HEK293T (cell line): Measurements from ENCODE around the gene CCNJ.

Experiments
- ELF4 ChIP-seq: fragments of 450-650 bp; IDR thresholded peaks from 2 replicates; pipeline ENCODE4 v1.6.1; 2017; ENCODE audit warnings: antibody characterized with exemption
- FOXA1 ChIP-seq: fragments of 450-650 bp; IDR thresholded peaks from 2 replicates; pipeline ENCODE4 v1.6.1; 2016; ENCODE audit warnings: mild to moderate bottlenecking
- HDGF ChIP-seq: fragments of 450-650 bp; IDR thresholded peaks from 2 replicates; pipeline ENCODE4 v1.6.1; 2017; ENCODE audit warnings: antibody characterized with exemption, borderline replicate concordance
- L3MBTL2 ChIP-seq: fragments of 450-650 bp; conservative IDR thresholded peaks from 2 replicates; pipeline ENCODE4 v1.6.1; 2016; ENCODE audit warnings: mild to moderate bottlenecking
- SP1 ChIP-seq: fragments of 450-650 bp; IDR thresholded peaks from 2 replicates; pipeline ENCODE4 v1.6.1; 2017
- SUZ12 ChIP-seq: fragments of 450-650 bp; IDR thresholded peaks from 2 replicates; pipeline ENCODE4 v1.6.1; 2016; ENCODE audit warnings: mild to moderate bottlenecking
- TARDBP ChIP-seq: fragments of 450-650 bp; IDR thresholded peaks from 2 replicates; pipeline ENCODE4 v1.6.1; 2016

GRCh38 chr10:96096958-96097357 is 53.6 kb downstream of the CCNJ start:
- TF ChIP-seq L3MBTL2 (no peak), SUZ12 (no peak), FOXA1 (no peak), HDGF (no peak), ELF4 (no peak), SP1 (no peak), TARDBP (no peak)
